ENCODE data around the gene UBA3. TPM values are rescaled to one million over a fixed set of nuclear protein-coding genes. Genes with fewer than 3 reads are reported as not detected.
A peak's percentile ranks its signal among the peaks of the same experiment; 100 is the strongest.

The UBA3 gene
- total RNA-seq, 4 donors from 2014 or later: 39.5 to 72.3 (median 46.1) TPM

- peaks cover 10 to 69% (median 34%) of the 10 kb centered on the region in 4 donors for H3K36me3 ChIP-seq
- H3K27me3 ChIP-seq: no peaks in the 10 kb centered on the region
- no peaks in the 10 kb centered on the region for H3K9me3 ChIP-seq
- TF ChIP-seq EP300 (IDR thresholded peaks at IDR 0.05) (no peak), POLR2AphosphoS5 (IDR thresholded peaks at IDR 0.05) (no peak), CTCF (IDR thresholded peaks at IDR 0.05) (no peak), POLR2A (IDR thresholded peaks at IDR 0.05; ENCODE audit: low read depth) (no peak)
- 75% methylated on average over 4 of the region's 4 CpGs for WGBS
- H3K27ac ChIP-seq (replicated peaks in 1 of 4): no peak overlapping the region
- intact Hi-C loops (cut with DNase I): no loop called here
- DNase-seq (ENCODE audit: extremely low spot score): no peak
- no peak overlapping the region for H3K4me3 ChIP-seq
- no peaks in the 10 kb centered on the region for H3K4me1 ChIP-seq
Observed at GRCh38 chr3:69020857-69021256, 59.3 kb downstream of the UBA3 start.

GRCh38 chr3:69020424-69020823, 59.7 kb downstream of the UBA3 start:
- TF ChIP-seq POLR2A (IDR thresholded peaks at IDR 0.05; ENCODE audit: low read depth): no peak
- no peak for TF ChIP-seq EP300 (IDR thresholded peaks at IDR 0.05)
- TF ChIP-seq POLR2AphosphoS5 (IDR thresholded peaks at IDR 0.05): no peak
- TF ChIP-seq CTCF (IDR thresholded peaks at IDR 0.05): peak in 2 of 3 experiments; percentile 21 to 25
- Histone ChIP-seq H3K9me3 (no peaks in the 10 kb centered on the region), H3K27me3 (no peaks in the 10 kb centered on the region), H3K27ac (replicated peaks in 1 of 4) (no peak overlapping the region), H3K4me1 (peaks cover 0 to 4% (median 0%) of the 10 kb centered on the region in 4 donors), H3K36me3 (peaks cover 6 to 64% (median 30%) of the 10 kb centered on the region in 4 donors), H3K4me3 (no peak overlapping the region)
- 46% methylated on average over 2 of the region's 2 CpGs for WGBS
- DNase-seq (ENCODE audit: extremely low spot score): no peak
- intact Hi-C loops (cut with DNase I): no loop called here

GRCh38 chr3:69016901-69017300, 63.3 kb downstream of the UBA3 start:
- 94% methylated on average over 2 of the region's 2 CpGs for WGBS
- no peak for DNase-seq (ENCODE audit: extremely low spot score)
- Histone ChIP-seq H3K27ac (replicated peaks in 1 of 4) (no peak overlapping the region), H3K9me3 (no peaks in the 10 kb centered on the region), H3K36me3 (peaks cover 0 to 33% (median 10%) of the 10 kb centered on the region in 4 donors), H3K4me1 (peaks cover 13 to 29% (median 22%) of the 10 kb centered on the region in 4 donors), H3K4me3 (no peak overlapping the region), H3K27me3 (no peaks in the 10 kb centered on the region)
- intact Hi-C loops (cut with DNase I): no loop called here
- no peak for TF ChIP-seq EP300 (IDR thresholded peaks at IDR 0.05)
- TF ChIP-seq POLR2AphosphoS5 (IDR thresholded peaks at IDR 0.05): no peak
- TF ChIP-seq CTCF (IDR thresholded peaks at IDR 0.05): no peak
- no peak for TF ChIP-seq POLR2A (IDR thresholded peaks at IDR 0.05; ENCODE audit: low read depth)

GRCh38 chr3:69016102-69016501, 64.1 kb downstream of the UBA3 start:
- intact Hi-C loops (cut with DNase I): no loop called here
- no peaks in the 10 kb centered on the region for H3K27me3 ChIP-seq
- H3K36me3 ChIP-seq: peaks cover 0 to 25% (median 4%) of the 10 kb centered on the region in 4 donors
- TF ChIP-seq EP300 (IDR thresholded peaks at IDR 0.05) (no peak), POLR2AphosphoS5 (IDR thresholded peaks at IDR 0.05) (no peak), CTCF (IDR thresholded peaks at IDR 0.05) (no peak), POLR2A (IDR thresholded peaks at IDR 0.05; ENCODE audit: low read depth) (no peak)
- H3K9me3 ChIP-seq: no peaks in the 10 kb centered on the region
- 96% methylated on average over 3 of the region's 4 CpGs for WGBS
- H3K4me1 ChIP-seq: peaks cover 20 to 37% (median 30%) of the 10 kb centered on the region in 4 donors
- no peak overlapping the region for H3K27ac ChIP-seq (replicated peaks in 1 of 4)
- no peak overlapping the region for H3K4me3 ChIP-seq
- DNase-seq (ENCODE audit: extremely low spot score): no peak
